GM11168 (cell line): ENCODE measurements around the gene ZNF555.
"Not testable (repeated sequence)": the region's sequence is repeated elsewhere in the genome, so short reads cannot be mapped to it uniquely, and the experiment has no call there.

Experiments
- in situ Hi-C: fragments of 300-500 bp; cut with MboI; formaldehyde crosslinking; loops from one replicate; pipeline ENCODE4 v1.12.0; 2022; ENCODE audit warnings: low sequenced_read_pairs; ENCODE audit not compliant: unreplicated experiment

Gene ZNF555

GRCh38 chr19:2865334-2866100, 24.2 kb downstream of the ZNF555 start:
- in situ Hi-C loops: no loop called here

GRCh38 chr19:2866495-2867024, 25.3 kb downstream of the ZNF555 start:
- in situ Hi-C loops: no loop called here

GRCh38 chr19:2867025-2867991, 26.0 kb downstream of the ZNF555 start, which contains the start of gene ZNF556:
ZNF556 (plus strand) TSS chr19:2867335; CDS start chr19:2867422, 87 bp downstream.
- in situ Hi-C loops: no loop called here

GRCh38 chr19:2869618-2870017, 28.3 kb downstream of the ZNF555 start:
- in situ Hi-C loops: no loop called here

- in situ Hi-C loops: not testable (repeated sequence)
Measured at GRCh38 chr19:2872175-2872574, 30.9 kb downstream of the ZNF555 start.

- in situ Hi-C loops: no loop called here
Measured at GRCh38 chr19:2877398-2878331, 36.4 kb downstream of the ZNF555 start.

GRCh38 chr19:2883686-2884439, 42.6 kb downstream of the ZNF555 start:
- in situ Hi-C loops: no loop called here

- in situ Hi-C loops: no loop called here
Measured at GRCh38 chr19:2885736-2886135, 44.5 kb downstream of the ZNF555 start.

- in situ Hi-C loops: no loop called here
Measured at GRCh38 chr19:2887391-2887914, 46.2 kb downstream of the ZNF555 start.

GRCh38 chr19:2888731-2889224, 47.5 kb downstream of the ZNF555 start:
- in situ Hi-C loops: no loop called here

GRCh38 chr19:2890531-2890930, 49.3 kb downstream of the ZNF555 start:
- in situ Hi-C loops: not testable (repeated sequence)

GRCh38 chr19:2896694-2897093, 55.4 kb downstream of the ZNF555 start:
- in situ Hi-C loops: no loop called here

GRCh38 chr19:2900296-2901252, 59.3 kb downstream of the ZNF555 start, which contains the start of gene ZNF57:
ZNF57 (plus strand) TSS chr19:2900928; CDS start chr19:2901046, 118 bp downstream.
- in situ Hi-C loops: no loop called here

GRCh38 chr19:2902590-2903218, 61.4 kb downstream of the ZNF555 start:
- in situ Hi-C loops: no loop called here

- in situ Hi-C loops: not testable (repeated sequence)
Measured at GRCh38 chr19:2903326-2903725, 62.1 kb downstream of the ZNF555 start.

GRCh38 chr19:2905918-2906519, 64.7 kb downstream of the ZNF555 start:
- in situ Hi-C loops: no loop called here
